ENCODE data around the gene RAD51. TPM values are rescaled to one million over a fixed set of nuclear protein-coding genes. Genes with fewer than 3 reads are reported as not detected.
"Not testable (repeated sequence)": the region's sequence is repeated elsewhere in the genome, so short reads cannot be mapped to it uniquely, and the experiment has no call there.

Gene RAD51
- total RNA-seq, 4 donors from 2014 or later = 0.56 to 0.75 (median 0.60) TPM; not detected in 1

DNA sequence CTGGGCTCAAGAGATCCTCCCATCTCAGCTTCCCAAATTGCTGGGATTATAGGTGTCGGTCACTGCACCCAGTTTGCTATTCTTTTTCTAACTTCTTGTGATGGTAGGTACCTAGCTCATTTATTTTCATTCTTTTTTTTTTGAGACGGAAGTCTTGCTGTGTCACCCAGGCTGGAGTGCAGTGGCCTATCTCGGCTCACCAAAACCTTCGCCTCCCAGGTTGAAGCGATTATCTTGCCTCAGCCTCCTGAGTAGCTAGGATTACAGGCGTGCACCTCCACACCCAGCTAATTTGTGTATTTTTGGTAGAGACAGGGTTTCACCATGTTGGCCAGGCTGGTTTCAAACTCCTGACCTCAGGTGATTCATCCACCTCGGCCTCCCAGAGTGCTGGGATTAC lies 30.1 kb upstream of the RAD51 start:
- no peak for TF ChIP-seq POLR2A (IDR thresholded peaks at IDR 0.05)
- TF ChIP-seq, protein P1, sequence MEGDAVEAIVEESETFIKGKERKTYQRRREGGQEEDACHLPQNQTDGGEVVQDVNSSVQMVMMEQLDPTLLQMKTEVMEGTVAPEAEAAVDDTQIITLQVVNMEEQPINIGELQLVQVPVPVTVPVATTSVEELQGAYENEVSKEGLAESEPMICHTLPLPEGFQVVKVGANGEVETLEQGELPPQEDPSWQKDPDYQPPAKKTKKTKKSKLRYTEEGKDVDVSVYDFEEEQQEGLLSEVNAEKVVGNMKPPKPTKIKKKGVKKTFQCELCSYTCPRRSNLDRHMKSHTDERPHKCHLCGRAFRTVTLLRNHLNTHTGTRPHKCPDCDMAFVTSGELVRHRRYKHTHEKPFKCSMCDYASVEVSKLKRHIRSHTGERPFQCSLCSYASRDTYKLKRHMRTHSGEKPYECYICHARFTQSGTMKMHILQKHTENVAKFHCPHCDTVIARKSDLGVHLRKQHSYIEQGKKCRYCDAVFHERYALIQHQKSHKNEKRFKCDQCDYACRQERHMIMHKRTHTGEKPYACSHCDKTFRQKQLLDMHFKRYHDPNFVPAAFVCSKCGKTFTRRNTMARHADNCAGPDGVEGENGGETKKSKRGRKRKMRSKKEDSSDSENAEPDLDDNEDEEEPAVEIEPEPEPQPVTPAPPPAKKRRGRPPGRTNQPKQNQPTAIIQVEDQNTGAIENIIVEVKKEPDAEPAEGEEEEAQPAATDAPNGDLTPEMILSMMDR (IDR thresholded peaks at IDR 0.05 in 4 of 5, conservative IDR thresholded peaks at IDR 0.05 in 1 of 5) = no peak
- in situ Hi-C loops (cut with MboI; ENCODE audit: low sequenced_read_pairs in 4 of 4) (no loop called here), intact Hi-C loops (cut with DNase I; ENCODE audit: low total_unique reads) (no loop called here)
- Histone ChIP-seq H3K27ac (no peak overlapping the region), H3K9me3 (no peaks in the 10 kb centered on the region), H3K36me3 (no peaks in the 10 kb centered on the region), H3K4me1 (no peaks in the 10 kb centered on the region), H3K27me3 (no peaks in the 10 kb centered on the region), H3K4me3 (no peak overlapping the region)
- ATAC-seq (no peak), DNase-seq (no peak)

DNA sequence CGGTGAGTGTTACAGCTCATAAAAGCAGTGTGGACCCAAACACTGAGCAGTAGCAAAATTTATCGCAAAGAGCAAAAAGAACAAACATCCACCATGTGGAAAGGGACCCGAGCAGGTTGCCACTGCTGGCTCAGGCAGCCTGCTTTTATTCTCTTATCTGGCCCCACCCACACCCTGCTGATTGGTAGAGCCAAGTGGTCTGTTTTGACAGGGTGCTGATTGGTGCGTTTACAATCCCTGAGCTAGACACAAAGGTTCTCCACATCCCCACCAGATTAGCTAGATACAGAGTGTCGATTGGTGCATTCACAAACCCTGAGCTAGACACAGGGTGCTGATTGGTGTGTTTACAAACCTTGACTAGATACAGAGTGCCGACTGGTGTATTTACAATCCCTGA lies 18.7 kb upstream of the RAD51 start:
- H3K9me3 ChIP-seq; H3K27ac ChIP-seq; H3K4me3 ChIP-seq; ATAC-seq; intact Hi-C loops (cut with DNase I; ENCODE audit: low total_unique reads); H3K27me3 ChIP-seq; H3K4me1 ChIP-seq; DNase-seq; H3K36me3 ChIP-seq: not testable (repeated sequence)
- in situ Hi-C loops (cut with MboI; ENCODE audit: low sequenced_read_pairs in 4 of 4) = loop anchor here in 1 of 4 donors (5.0 to 25.0 kb wide), 3 partner anchors 111 to 216 kb away; partner anchors contain the start of gene VPS18

DNA sequence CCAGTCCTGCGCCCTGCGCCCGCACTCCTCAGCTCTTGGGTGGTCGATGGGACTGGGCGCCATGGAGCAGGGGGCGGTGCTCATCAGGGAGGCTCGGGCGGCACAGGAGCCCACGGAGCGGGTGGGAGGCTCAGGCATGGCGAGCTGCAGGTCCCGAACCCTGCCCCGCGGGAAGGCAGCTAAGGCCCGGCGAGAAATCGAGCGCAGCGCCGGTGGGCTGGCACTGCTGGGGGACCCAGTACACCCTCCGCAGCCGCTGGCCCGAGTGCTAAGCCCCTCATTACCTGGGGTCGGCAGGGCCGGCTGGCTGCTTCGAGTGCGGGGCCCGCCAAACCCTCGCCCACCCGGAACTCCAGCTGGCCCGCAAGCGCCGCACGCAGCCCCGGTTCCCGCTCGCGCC lies 18.1 kb upstream of the RAD51 start:
- H3K27ac ChIP-seq; H3K36me3 ChIP-seq; intact Hi-C loops (cut with DNase I; ENCODE audit: low total_unique reads); H3K27me3 ChIP-seq; ATAC-seq; DNase-seq; H3K4me3 ChIP-seq; H3K4me1 ChIP-seq; H3K9me3 ChIP-seq: not testable (repeated sequence)
- in situ Hi-C loops (cut with MboI; ENCODE audit: low sequenced_read_pairs in 4 of 4) = loop anchor here in 1 of 4 donors (5.0 to 25.0 kb wide), 3 partner anchors 110 to 215 kb away; partner anchors contain the start of gene VPS18

DNA sequence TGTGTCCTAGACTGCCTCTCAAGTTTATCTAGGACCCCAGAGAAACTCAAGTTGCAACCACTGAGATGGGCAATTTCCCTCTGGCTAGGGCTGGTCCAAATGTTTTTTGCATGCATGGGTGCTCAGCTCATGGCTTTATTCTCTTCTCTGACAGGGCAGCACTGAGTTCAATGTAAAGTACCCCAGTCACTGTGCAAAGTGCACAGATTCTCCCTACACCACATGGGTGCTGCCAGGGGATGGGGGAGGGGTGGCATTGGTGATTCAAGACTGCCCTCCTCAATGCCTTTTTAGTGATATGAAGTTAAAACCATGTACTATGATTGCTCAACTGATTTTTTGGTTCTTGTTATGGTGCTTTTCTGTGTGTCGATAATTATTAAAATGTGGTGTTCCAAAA lies 14.8 kb upstream of the RAD51 start:
- Histone ChIP-seq H3K4me1 (peaks cover 0 to 3% of the 10 kb centered on the region in 2 donors), H3K27ac (no peak overlapping the region), H3K27me3 (no peaks in the 10 kb centered on the region), H3K4me3 (no peak overlapping the region), H3K9me3 (no peaks in the 10 kb centered on the region), H3K36me3 (no peaks in the 10 kb centered on the region)
- intact Hi-C loops (cut with DNase I; ENCODE audit: low total_unique reads) (no loop called here), in situ Hi-C loops (cut with MboI; ENCODE audit: low sequenced_read_pairs in 4 of 4) (loop anchor here in 1 of 4 donors (25.0 kb wide), 2 partner anchors 107 to 168 kb away; no protein-coding TSS in a partner anchor)
- no peak for TF ChIP-seq POLR2A (IDR thresholded peaks at IDR 0.05)
- TF ChIP-seq, protein P1 (IDR thresholded peaks at IDR 0.05 in 4 of 5, conservative IDR thresholded peaks at IDR 0.05 in 1 of 5) = no peak
- DNase-seq (no peak), ATAC-seq (no peak)

DNA sequence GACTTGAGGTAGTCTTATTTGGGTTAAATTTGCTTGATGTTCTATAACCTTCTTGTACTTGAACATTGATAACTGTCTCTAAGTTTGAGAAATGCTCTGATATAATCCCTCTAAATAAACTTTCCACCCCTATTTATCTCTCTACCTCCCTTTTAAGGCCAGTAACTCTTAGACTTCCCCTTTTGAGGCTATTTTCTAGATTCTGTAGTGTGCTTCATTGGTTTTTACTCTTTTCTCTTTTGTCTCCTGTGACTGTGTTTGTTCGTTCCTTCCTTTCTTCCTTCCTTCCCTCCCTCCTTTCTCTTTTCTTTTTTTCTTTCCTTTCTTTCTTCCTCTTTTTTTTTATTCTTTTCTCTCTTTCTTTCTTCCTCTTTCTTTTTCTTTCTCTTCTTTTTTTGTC lies 14.0 kb upstream of the RAD51 start:
- intact Hi-C loops (cut with DNase I; ENCODE audit: low total_unique reads); H3K4me3 ChIP-seq; ATAC-seq; H3K27ac ChIP-seq; DNase-seq; H3K36me3 ChIP-seq; H3K27me3 ChIP-seq; H3K4me1 ChIP-seq; H3K9me3 ChIP-seq: not testable (repeated sequence)
- in situ Hi-C loops (cut with MboI; ENCODE audit: low sequenced_read_pairs in 4 of 4) = loop anchor here in 1 of 4 donors (25.0 kb wide), 2 partner anchors 106 to 169 kb away; no protein-coding TSS in a partner anchor

DNA sequence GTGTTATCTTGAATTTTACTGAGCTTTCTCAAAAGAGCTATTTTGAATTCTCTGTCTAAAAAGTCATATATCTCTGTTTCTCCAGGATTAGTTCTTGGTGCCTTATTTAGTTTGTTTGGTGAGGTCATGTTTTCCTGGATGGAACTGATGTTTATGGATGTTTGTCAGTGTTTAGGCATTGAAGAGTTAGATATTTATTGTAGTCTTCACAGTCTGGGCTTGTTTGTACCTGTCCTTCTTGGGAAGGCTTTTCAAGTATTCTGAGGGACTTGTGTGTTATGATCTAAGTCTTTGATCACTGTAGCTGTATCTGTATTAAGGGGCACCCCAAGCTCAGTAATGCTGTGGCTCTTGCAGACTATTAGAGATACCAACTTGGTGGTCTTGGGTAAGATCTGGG lies 10.6 kb upstream of the RAD51 start:
- Histone ChIP-seq H3K27ac (no peak overlapping the region), H3K36me3 (no peaks in the 10 kb centered on the region), H3K9me3 (no peaks in the 10 kb centered on the region), H3K4me1 (peaks cover under 1 to 10% of the 10 kb centered on the region in 2 donors), H3K4me3 (no peak overlapping the region), H3K27me3 (no peaks in the 10 kb centered on the region)
- in situ Hi-C loops (cut with MboI; ENCODE audit: low sequenced_read_pairs in 4 of 4) = loop anchor here in 1 of 4 donors (25.0 kb wide), 2 partner anchors 103 to 172 kb away; no protein-coding TSS in a partner anchor
- intact Hi-C loops (cut with DNase I; ENCODE audit: low total_unique reads) = no loop called here
- DNase-seq = no peak
- ATAC-seq = no peak
- TF ChIP-seq POLR2A (IDR thresholded peaks at IDR 0.05) = no peak
- TF ChIP-seq, protein P1 (IDR thresholded peaks at IDR 0.05 in 4 of 5, conservative IDR thresholded peaks at IDR 0.05 in 1 of 5) = no peak
